OCI-LY1 (cell line): ENCODE results near the gene RNASE8.

Source experiments
- H2AFZ ChIP-seq: fragments of 200-600 bp; sonication (generic), shearing (Covaris generic); 2 replicates; pipeline ENCODE4 v1.6.0; 2014; ENCODE audit warnings: antibody characterized with exemption, mild to moderate bottlenecking, low read length
- H3F3A ChIP-seq: fragments of 200-600 bp; sonication (generic), shearing (Covaris generic); 2 replicates; pipeline ENCODE4 v1.6.0; 2014; ENCODE audit warnings: mild to moderate bottlenecking, antibody characterized with exemption, low read length, moderate library complexity; ENCODE audit not compliant: insufficient read depth
- H3K27ac ChIP-seq: fragments of 200-600 bp; sonication (generic); 2 replicates; pipeline ENCODE4 v1.5.1; 2014; ENCODE audit warnings: low read length, mixed run types, mild to moderate bottlenecking, low read depth; ENCODE audit not compliant: poor library complexity, severe bottlenecking
- H3K27me3 ChIP-seq: fragments of 200-600 bp; sonication (generic); 2 replicates; pipeline ENCODE4 v1.6.0; 2014; ENCODE audit warnings: antibody characterized with exemption, mild to moderate bottlenecking, low read length, moderate library complexity; ENCODE audit not compliant: insufficient read depth
- H3K36me3 ChIP-seq: fragments of 200-600 bp; sonication (generic); 2 replicates; pipeline ENCODE4 v1.6.1; 2014; ENCODE audit warnings: mild to moderate bottlenecking, antibody characterized with exemption, low read length, moderate library complexity, mixed read lengths; ENCODE audit not compliant: insufficient read depth
- H3K4me1 ChIP-seq: fragments of 200-600 bp; sonication (generic); 2 replicates; pipeline ENCODE4 v1.5.1; 2014; ENCODE audit warnings: mild to moderate bottlenecking, low read length, moderate library complexity; ENCODE audit not compliant: insufficient read depth, severe bottlenecking
- H3K4me2 ChIP-seq: fragments of 200-600 bp; sonication (generic), shearing (Covaris generic); 2 replicates; pipeline ENCODE4 v1.6.1; 2014; ENCODE audit warnings: low read length
- H3K4me3 ChIP-seq: fragments of 200-600 bp; sonication (generic); 2 replicates; pipeline ENCODE4 v1.5.1; 2014; ENCODE audit warnings: low read length, low read depth, mild to moderate bottlenecking, mixed read lengths; ENCODE audit not compliant: poor library complexity, severe bottlenecking
- H3K79me2 ChIP-seq: fragments of 200-600 bp; shearing (Covaris generic); 2 replicates; pipeline ENCODE4 v1.6.1; 2016; ENCODE audit warnings: mixed run types, low read length, mixed read lengths; ENCODE audit not compliant: insufficient read depth
- H3K9ac ChIP-seq: fragments of 200-600 bp; sonication (generic), shearing (Covaris generic); 2 replicates; pipeline ENCODE4 v1.6.1; 2014; ENCODE audit warnings: mild to moderate bottlenecking, low read length, mixed read lengths
- H3K9me2 ChIP-seq: fragments of 200-600 bp; sonication (generic), shearing (Covaris generic); 2 replicates; pipeline ENCODE4 v1.6.1; 2014; ENCODE audit warnings: low read depth, mild to moderate bottlenecking, low read length, mixed read lengths
- H3K9me3 ChIP-seq: fragments of 200-600 bp; shearing (Covaris generic); 2 replicates; pipeline ENCODE4 v1.6.1; 2014; ENCODE audit warnings: low read length, mixed read lengths
- H4K20me1 ChIP-seq: fragments of 200-600 bp; sonication (generic), shearing (Covaris generic); 2 replicates; pipeline ENCODE4 v1.6.0; 2016; ENCODE audit warnings: mild to moderate bottlenecking, low read length; ENCODE audit not compliant: insufficient read depth
- CTCF ChIP-seq: fragments of 200-600 bp; sonication (generic), shearing (Covaris generic); IDR thresholded peaks from 2 replicates; pipeline ENCODE4 v1.5.1; 2017; ENCODE audit warnings: mild to moderate bottlenecking, antibody characterized with exemption, low read length, moderate library complexity, mixed read lengths
- EZH2 ChIP-seq: fragments of 200-600 bp; sonication (generic), shearing (Covaris generic); IDR thresholded peaks from 2 replicates; pipeline ENCODE4 v1.8.0; 2017; ENCODE audit warnings: borderline replicate concordance, mixed run types, mild to moderate bottlenecking, antibody characterized with exemption, low read length, moderate library complexity, mixed read lengths

The RNASE8 gene

GRCh38 chr14:21058903-21059302, 1.3 kb downstream of the RNASE8 start:
- Histone ChIP-seq H4K20me1 (no peaks in the 10 kb centered on the region), H3K36me3 (no peaks in the 10 kb centered on the region), H3K9me2 (no peaks in the 10 kb centered on the region), H3K4me3 (no peak overlapping the region), H3K4me1 (no peaks in the 10 kb centered on the region), H2AFZ (no peak overlapping the region), H3K27ac (no peak overlapping the region), H3K9ac (no peak overlapping the region), H3K27me3 (peaks cover 5% of the 10 kb centered on the region; the same call in 1 of the 2 replicates), H3K4me2 (no peak overlapping the region), H3F3A (no peaks in the 10 kb centered on the region), H3K79me2 (no peaks in the 10 kb centered on the region), H3K9me3 (no peaks in the 10 kb centered on the region)
- TF ChIP-seq CTCF (no peak), EZH2 (no peak)

- Histone ChIP-seq H3K27me3 (peaks cover 5% of the 10 kb centered on the region; the same call in 1 of the 2 replicates), H3K27ac (no peak overlapping the region)
- TF ChIP-seq CTCF (no peak), EZH2 (no peak)
Observed at GRCh38 chr14:21059842-21060613, 2.4 kb downstream of the RNASE8 start.

GRCh38 chr14:21060614-21061346, 3.2 kb downstream of the RNASE8 start:
- no peak overlapping the region for H3K27ac ChIP-seq
- H3K27me3 ChIP-seq: peaks cover 2% of the 10 kb centered on the region; the same call in 1 of the 2 replicates
- no peak overlapping the region for H3K9ac ChIP-seq
- no peaks in the 10 kb centered on the region for H4K20me1 ChIP-seq
- no peak overlapping the region for H2AFZ ChIP-seq
- H3K4me2 ChIP-seq: no peak overlapping the region
- H3F3A ChIP-seq: no peaks in the 10 kb centered on the region
- H3K9me2 ChIP-seq: no peaks in the 10 kb centered on the region
- no peaks in the 10 kb centered on the region for H3K9me3 ChIP-seq
- TF ChIP-seq EZH2: no peak
- TF ChIP-seq CTCF: no peak
- no peaks in the 10 kb centered on the region for H3K36me3 ChIP-seq
- H3K4me3 ChIP-seq: no peak overlapping the region
- H3K79me2 ChIP-seq: no peaks in the 10 kb centered on the region
- no peaks in the 10 kb centered on the region for H3K4me1 ChIP-seq

More at GRCh38 chr14:21059842-21060613, 2.4 kb downstream of the RNASE8 start:
- Histone ChIP-seq H3K9me3 (no peaks in the 10 kb centered on the region), H3K36me3 (no peaks in the 10 kb centered on the region), H4K20me1 (no peaks in the 10 kb centered on the region), H3F3A (no peaks in the 10 kb centered on the region), H3K9ac (no peak overlapping the region), H3K4me2 (no peak overlapping the region), H3K9me2 (no peaks in the 10 kb centered on the region), H3K79me2 (no peaks in the 10 kb centered on the region), H3K4me3 (no peak overlapping the region), H2AFZ (no peak overlapping the region), H3K4me1 (no peaks in the 10 kb centered on the region)
